Measurements from ENCODE around the gene KCNK13. TPM values are rescaled to one million over a fixed set of nuclear protein-coding genes. Genes with fewer than 3 reads are reported as not detected.

Gene KCNK13
- total RNA-seq, 2 donors from 2014 or later, result 0.93 to 6.0 TPM

DNA sequence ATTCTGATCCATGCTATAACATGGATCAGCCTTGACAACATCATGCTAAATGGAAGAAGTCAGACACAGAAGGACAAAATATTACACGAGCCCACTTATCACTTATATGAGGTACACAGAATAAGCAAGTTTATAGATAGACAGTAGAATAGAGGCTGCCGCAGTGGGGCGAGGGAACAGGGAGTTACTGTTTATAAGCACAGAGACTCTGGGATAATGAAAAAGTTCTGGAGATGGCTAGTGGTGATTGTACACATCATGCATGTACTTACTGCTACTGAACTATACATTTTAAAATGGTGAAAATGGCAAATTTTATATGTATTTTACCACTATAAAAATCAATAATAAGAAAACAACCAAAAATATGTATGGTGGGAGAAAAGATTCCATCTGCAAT is 99.3 kb downstream of the KCNK13 start:
- Histone ChIP-seq H3K27me3 (no peaks in the 10 kb centered on the region), H3K9me3 (no peaks in the 10 kb centered on the region), H3K27ac (no peak overlapping the region), H3K4me3 (no peak overlapping the region), H3K36me3 (no peaks in the 10 kb centered on the region), H3K4me1 (no peaks in the 10 kb centered on the region)
- TF ChIP-seq, protein P1, sequence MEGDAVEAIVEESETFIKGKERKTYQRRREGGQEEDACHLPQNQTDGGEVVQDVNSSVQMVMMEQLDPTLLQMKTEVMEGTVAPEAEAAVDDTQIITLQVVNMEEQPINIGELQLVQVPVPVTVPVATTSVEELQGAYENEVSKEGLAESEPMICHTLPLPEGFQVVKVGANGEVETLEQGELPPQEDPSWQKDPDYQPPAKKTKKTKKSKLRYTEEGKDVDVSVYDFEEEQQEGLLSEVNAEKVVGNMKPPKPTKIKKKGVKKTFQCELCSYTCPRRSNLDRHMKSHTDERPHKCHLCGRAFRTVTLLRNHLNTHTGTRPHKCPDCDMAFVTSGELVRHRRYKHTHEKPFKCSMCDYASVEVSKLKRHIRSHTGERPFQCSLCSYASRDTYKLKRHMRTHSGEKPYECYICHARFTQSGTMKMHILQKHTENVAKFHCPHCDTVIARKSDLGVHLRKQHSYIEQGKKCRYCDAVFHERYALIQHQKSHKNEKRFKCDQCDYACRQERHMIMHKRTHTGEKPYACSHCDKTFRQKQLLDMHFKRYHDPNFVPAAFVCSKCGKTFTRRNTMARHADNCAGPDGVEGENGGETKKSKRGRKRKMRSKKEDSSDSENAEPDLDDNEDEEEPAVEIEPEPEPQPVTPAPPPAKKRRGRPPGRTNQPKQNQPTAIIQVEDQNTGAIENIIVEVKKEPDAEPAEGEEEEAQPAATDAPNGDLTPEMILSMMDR (IDR thresholded peaks at IDR 0.05), result no peak
- no peak for DNase-seq (ENCODE audit: low spot score)

DNA sequence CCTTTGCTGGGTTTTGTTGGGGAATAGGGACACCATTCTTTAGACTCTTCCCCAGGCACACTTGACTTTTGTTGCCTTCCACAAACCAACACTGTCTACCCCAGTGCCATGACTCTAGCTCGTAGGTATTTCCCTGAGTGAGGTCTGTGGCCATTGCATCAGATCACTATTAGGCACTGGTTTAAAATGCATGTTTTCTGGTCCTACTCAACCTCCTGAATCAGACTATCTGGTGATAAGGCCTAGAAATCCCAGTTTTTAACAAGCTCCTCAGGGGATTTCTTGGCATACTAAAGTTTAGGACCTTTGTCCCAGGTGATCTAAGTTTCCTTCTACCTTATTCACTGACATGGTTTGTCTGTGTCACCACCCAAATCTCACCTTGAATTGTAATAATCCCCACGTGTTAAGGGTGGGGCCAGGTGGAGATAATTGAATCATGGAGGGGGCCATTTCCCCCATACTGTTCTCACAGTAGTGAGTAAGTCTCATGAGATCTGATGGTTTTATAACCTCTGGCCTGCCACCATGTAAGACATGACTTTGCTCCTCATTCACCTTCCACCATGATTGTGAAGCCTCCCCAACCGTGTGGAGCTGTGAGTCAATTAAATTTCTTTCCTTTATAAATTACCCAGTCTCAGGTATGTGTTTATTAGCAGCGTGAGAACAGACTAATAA is 106.8 kb downstream of the KCNK13 start:
- TF ChIP-seq, protein P1 (IDR thresholded peaks at IDR 0.05), result no peak
- no peak for DNase-seq (ENCODE audit: low spot score)
- no peaks in the 10 kb centered on the region for H3K27me3 ChIP-seq
- H3K36me3 ChIP-seq, result no peaks in the 10 kb centered on the region
- no peaks in the 10 kb centered on the region for H3K9me3 ChIP-seq
- H3K4me3 ChIP-seq, result no peak overlapping the region
- no peak overlapping the region for H3K27ac ChIP-seq
- H3K4me1 ChIP-seq, result no peaks in the 10 kb centered on the region

DNA sequence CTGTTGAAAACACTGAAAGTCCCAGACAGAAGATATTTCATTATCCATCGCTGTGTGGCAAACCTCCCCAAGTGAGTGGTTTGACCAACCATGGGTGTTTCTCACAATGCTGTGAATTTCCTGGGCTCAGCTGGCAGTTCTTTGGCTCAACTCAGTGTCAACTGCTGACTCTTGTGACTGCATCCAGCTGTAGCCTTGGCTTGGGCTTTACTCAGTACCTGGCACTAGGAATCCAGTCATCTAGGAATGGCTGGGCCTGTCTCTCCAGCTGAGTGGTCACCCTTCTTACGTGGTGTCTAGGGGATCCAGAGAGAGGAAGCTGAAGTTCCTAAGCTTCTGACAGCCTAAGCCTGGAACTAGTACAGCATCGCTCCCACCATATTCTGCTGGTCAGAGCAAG is 113.8 kb downstream of the KCNK13 start:
- Histone ChIP-seq H3K4me3 (no peak overlapping the region), H3K4me1 (peaks cover 0 to 10% of the 10 kb centered on the region in 2 donors), H3K36me3 (no peaks in the 10 kb centered on the region), H3K9me3 (no peaks in the 10 kb centered on the region), H3K27me3 (no peaks in the 10 kb centered on the region), H3K27ac (no peak overlapping the region)
- TF ChIP-seq, protein P1 (IDR thresholded peaks at IDR 0.05), result no peak
- no peak for DNase-seq (ENCODE audit: low spot score)

DNA sequence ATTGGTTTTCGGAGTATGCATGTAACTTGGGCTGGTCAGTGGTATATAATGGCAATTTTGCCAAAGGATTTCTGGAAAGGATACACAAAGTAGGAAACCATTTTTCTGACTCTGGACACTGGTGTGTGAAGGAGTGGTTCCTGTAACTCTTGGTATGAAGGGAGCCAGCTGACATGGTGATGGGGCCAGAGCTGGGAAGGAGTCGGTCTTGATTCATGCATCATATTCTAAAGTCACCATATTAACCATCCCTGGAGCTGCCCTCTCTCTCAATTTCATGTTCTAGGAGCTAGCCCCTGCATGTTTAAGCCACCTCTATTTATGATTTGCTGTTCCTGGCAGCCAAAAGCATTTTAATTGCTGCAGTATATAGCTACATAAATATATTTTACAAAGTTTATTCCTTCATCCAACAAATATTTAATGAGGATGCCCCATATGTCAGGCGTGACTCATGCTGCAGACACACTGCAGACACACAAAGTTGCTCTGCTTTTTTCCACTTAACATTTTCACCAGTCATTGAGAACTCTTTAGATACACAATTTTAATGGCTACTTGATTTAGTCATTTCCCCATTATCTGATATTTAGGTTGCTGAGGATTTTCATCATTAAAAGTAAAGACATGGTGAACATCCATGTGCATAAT is 115.9 kb downstream of the KCNK13 start:
- DNase-seq (ENCODE audit: low spot score), result no peak
- H3K4me1 ChIP-seq, result peaks cover 0 to 10% of the 10 kb centered on the region in 2 donors
- no peaks in the 10 kb centered on the region for H3K27me3 ChIP-seq
- TF ChIP-seq, protein P1 (IDR thresholded peaks at IDR 0.05), result no peak
- no peak overlapping the region for H3K4me3 ChIP-seq
- no peak overlapping the region for H3K27ac ChIP-seq
- no peaks in the 10 kb centered on the region for H3K36me3 ChIP-seq
- no peaks in the 10 kb centered on the region for H3K9me3 ChIP-seq

DNA sequence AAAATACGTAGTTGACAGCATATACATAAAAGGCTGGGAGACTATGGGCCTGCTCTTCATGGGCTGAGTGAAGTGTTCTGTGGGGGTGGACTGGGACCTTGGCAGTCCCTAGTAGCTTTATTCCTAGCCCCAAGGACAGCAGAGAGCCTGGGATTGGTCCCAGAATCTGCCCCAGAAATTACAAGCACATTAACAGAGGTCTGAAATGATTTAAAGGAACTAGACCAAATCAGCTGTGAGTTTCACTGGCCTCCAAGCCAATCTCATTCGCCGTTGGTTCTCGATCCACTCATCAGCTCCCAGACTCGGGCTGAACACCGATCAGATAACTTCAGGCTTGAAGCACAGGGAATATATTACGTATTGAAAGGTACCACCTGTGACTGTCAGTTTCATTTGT is 117.6 kb downstream of the KCNK13 start:
- DNase-seq (ENCODE audit: low spot score), result no peak
- Histone ChIP-seq H3K27ac (peak overlapping the region; percentile 55 to 79), H3K9me3 (no peaks in the 10 kb centered on the region), H3K4me3 (no peak overlapping the region), H3K36me3 (no peaks in the 10 kb centered on the region), H3K27me3 (no peaks in the 10 kb centered on the region), H3K4me1 (peaks cover 0 to 13% of the 10 kb centered on the region in 2 donors)
- TF ChIP-seq, protein P1 (IDR thresholded peaks at IDR 0.05), result no peak
